IPS-NIHi7 (cell line): ENCODE measurements around the gene ETNK2.

ENCODE experiments used
- DNase-seq: peaks from one replicate; pipeline ENCODE4 v3.0.0; 2012; ENCODE audit warnings: mixed read lengths; ENCODE audit errors: extremely low spot score

The ETNK2 gene

GRCh38 chr1:204177133-204177532 is 25.3 kb upstream of the ETNK2 start:
- no peak for DNase-seq

GRCh38 chr1:204176049-204176448 is 24.2 kb upstream of the ETNK2 start:
- DNase-seq = no peak

GRCh38 chr1:204174958-204175357 is 23.1 kb upstream of the ETNK2 start:
- DNase-seq = no peak

- DNase-seq = no peak
Observed at GRCh38 chr1:204172404-204173029, 20.7 kb upstream of the ETNK2 start.

GRCh38 chr1:204171751-204172178 is 19.9 kb upstream of the ETNK2 start:
- DNase-seq = no peak

GRCh38 chr1:204170494-204171155 is 18.8 kb upstream of the ETNK2 start:
- DNase-seq = no peak

GRCh38 chr1:204169858-204170257 is 18.0 kb upstream of the ETNK2 start:
- no peak for DNase-seq

GRCh38 chr1:204167730-204168129 is 15.9 kb upstream of the ETNK2 start:
- no peak for DNase-seq

- no peak for DNase-seq
Observed at GRCh38 chr1:204166219-204166618, 14.4 kb upstream of the ETNK2 start, which contains the start of gene REN. Gene REN (minus strand): TSS chr1:204166337. CDS start chr1:204166293, 44 bp downstream.

GRCh38 chr1:204162494-204163074 is 10.7 kb upstream of the ETNK2 start:
- peak; percentile 95 for DNase-seq

- no peak for DNase-seq
Observed at GRCh38 chr1:204161609-204162493, 10.0 kb upstream of the ETNK2 start.

- no peak for DNase-seq
Observed at GRCh38 chr1:204157962-204158361, 6.1 kb upstream of the ETNK2 start.

GRCh38 chr1:204155881-204156280 is 4.0 kb upstream of the ETNK2 start:
- DNase-seq = no peak

- no peak for DNase-seq
Observed at GRCh38 chr1:204154568-204155255, 2.9 kb upstream of the ETNK2 start.

GRCh38 chr1:204153667-204154066 is 1.8 kb upstream of the ETNK2 start:
- no peak for DNase-seq

GRCh38 chr1:204152310-204153044 is 633 bp upstream of the ETNK2 start:
- no peak for DNase-seq

- DNase-seq = no peak
Observed at GRCh38 chr1:204150702-204151551, 917 bp downstream of the ETNK2 start.

- no peak for DNase-seq
Observed at GRCh38 chr1:204149635-204150565, 1.9 kb downstream of the ETNK2 start.

- no peak for DNase-seq
Observed at GRCh38 chr1:204149107-204149506, 2.7 kb downstream of the ETNK2 start.
